Subcutaneous adipose tissue (tissue), 4 donors: Measurements from ENCODE around the gene SCRG1. TPM values are rescaled to one million over a fixed set of nuclear protein-coding genes. Genes with fewer than 3 reads are reported as not detected.

Experiments used
- CTCF ChIP-seq: fragments of 450-650 bp; IDR thresholded peaks from one replicate; pipeline ENCODE4 v1.5.1; 2016; ENCODE audit warnings: low read depth, mild to moderate bottlenecking, control low read depth, antibody characterized with exemption, moderate library complexity
- total RNA-seq, 4 donors: library from RNA; depleted of rRNA; stranded (reverse); fragments of >200 nt; gene quantifications; one replicate each; pipeline ENCODE4 v1.1.0, GENCODE V29; 2016

Gene SCRG1
- total RNA-seq, 4 donors from 2014 or later, result under 0.01 TPM; not detected in 3

- TF ChIP-seq CTCF, result no peak
Observed at GRCh38 chr4:173436149-173436579, 37.2 kb upstream of the SCRG1 start.

- TF ChIP-seq CTCF, result no peak
Observed at GRCh38 chr4:173434231-173434630, 35.3 kb upstream of the SCRG1 start.

- no peak for TF ChIP-seq CTCF
Observed at GRCh38 chr4:173433447-173433846, 34.5 kb upstream of the SCRG1 start.

GRCh38 chr4:173432430-173432829 is 33.5 kb upstream of the SCRG1 start:
- TF ChIP-seq CTCF, result no peak

GRCh38 chr4:173426064-173426463 is 27.1 kb upstream of the SCRG1 start:
- TF ChIP-seq CTCF, result no peak

GRCh38 chr4:173424899-173425805 is 26.2 kb upstream of the SCRG1 start:
- no peak for TF ChIP-seq CTCF

- TF ChIP-seq CTCF, result no peak
Observed at GRCh38 chr4:173420801-173421200, 21.9 kb upstream of the SCRG1 start.
